ENCODE data around the gene EPB41L1.

DNA sequence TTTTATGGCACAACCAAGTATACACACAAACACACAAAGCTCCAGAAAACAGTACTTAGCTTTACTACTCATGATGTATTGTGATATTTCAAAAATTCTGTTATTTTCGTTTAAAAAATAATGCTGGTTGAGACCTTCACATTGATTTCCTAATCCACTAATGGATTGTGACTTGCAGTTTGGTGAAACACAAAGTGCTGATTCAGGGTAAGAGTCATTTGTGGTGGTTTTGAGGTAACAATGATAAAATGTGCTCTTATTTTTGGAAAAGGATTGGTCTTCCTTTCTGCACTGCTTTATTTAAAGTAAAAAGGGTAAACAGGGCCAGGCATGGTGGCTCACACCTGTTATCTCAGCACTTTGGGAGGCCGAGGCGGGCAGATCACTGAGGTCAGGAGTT is 83.6 kb downstream of the EPB41L1 start:
- TF ChIP-seq, protein P1, sequence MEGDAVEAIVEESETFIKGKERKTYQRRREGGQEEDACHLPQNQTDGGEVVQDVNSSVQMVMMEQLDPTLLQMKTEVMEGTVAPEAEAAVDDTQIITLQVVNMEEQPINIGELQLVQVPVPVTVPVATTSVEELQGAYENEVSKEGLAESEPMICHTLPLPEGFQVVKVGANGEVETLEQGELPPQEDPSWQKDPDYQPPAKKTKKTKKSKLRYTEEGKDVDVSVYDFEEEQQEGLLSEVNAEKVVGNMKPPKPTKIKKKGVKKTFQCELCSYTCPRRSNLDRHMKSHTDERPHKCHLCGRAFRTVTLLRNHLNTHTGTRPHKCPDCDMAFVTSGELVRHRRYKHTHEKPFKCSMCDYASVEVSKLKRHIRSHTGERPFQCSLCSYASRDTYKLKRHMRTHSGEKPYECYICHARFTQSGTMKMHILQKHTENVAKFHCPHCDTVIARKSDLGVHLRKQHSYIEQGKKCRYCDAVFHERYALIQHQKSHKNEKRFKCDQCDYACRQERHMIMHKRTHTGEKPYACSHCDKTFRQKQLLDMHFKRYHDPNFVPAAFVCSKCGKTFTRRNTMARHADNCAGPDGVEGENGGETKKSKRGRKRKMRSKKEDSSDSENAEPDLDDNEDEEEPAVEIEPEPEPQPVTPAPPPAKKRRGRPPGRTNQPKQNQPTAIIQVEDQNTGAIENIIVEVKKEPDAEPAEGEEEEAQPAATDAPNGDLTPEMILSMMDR (optimal IDR thresholded peaks at IDR 0.05 in 1 of 3, IDR thresholded peaks at IDR 0.05 in 1 of 3, conservative IDR thresholded peaks at IDR 0.05 in 1 of 3; ENCODE audit: extremely low read depth in 1 of 3, insufficient read depth in 2 of 3, low read length in 3 of 3) = no peak
- no peak for TF ChIP-seq EZH2 (IDR thresholded peaks at IDR 0.05; ENCODE audit: low read length)
